Hematopoietic multipotent progenitor cell treated with erythropoietin and hydrocortisone succinate and interleukin-3 and kit ligand, for 15 days (in vitro differentiated cells): ENCODE data around the gene GNAI1.

Source experiments
- DNase-seq: peaks from one replicate; pipeline ENCODE4 v3.0.0-alpha.2; 2015; ENCODE audit warnings: low spot score

GNAI1 gene

DNA sequence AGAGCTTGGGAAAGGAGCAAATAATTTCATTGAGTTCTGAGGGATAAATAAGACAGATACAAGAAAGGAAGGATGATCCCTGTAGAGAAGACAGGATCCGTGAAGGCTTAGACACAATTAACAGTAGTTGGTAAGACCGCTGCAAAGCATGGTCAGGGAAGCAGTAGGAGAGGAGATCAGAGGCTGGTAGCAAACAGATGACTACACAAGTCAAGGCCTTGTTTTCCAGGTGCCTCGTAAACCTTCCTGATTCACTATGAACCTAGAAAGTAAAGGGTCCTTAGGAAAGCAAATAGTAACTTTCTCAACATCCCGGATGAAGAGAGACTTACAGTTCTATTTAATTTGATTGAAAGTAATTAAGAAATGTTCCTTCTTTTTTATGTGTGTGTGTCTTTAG, 118.6 kb downstream of the GNAI1 start:
- DNase-seq = no peak

DNA sequence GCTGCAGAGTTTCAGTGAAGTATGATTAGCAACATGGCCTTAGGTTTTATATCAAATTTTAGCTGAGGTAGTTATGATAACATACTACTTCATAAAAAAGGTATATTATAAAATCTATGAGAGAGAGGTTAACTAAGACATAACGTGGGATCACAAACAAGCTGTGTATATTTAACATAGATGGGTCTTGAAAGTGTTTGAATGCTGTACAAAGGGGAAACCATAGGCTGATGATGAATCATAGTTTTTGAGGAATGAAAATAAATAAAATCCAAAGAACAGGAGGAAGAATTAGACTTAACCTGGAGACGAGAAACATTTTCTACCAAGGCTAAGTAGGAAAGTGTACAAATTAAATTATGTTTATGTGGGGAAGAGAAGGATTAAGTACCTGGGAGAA, 119.0 kb downstream of the GNAI1 start:
- no peak for DNase-seq

DNA sequence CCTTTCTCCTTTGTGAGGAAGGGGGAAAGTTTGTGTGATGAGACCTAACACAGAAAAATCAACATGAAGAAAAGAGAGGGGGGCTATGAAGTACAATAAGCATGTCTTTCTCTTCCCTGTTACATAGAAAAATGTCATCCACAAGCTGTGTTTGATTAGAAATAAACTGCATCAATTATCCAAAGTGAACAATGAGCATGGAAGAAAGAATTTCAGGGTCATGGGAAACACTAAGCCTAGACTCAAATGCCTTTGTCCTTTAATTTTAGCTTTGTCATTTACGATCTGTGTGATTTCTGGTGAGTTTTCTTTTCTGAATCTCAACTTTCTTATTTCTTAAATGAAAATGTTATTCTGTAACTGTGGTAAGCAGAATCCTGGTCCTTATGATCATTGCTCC, 121.0 kb downstream of the GNAI1 start:
- no peak for DNase-seq

DNA sequence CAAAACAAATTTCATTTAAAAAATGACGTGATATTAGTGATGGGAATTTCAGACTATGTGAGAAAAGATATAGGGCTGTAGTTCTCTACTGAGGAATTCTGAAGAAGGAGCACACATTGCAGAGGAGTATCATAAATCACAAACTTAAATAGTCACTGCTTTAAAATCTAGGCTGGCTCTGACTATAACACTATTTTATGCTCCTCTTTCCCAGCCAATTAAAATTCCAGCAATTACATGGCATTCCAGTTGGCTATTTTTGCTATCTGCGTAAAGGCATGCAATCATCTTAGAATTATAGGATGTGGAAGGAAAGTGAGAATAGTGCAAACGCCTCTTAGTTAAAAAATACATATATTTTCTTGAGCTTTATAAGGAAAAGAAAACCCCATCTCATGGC, 123.1 kb downstream of the GNAI1 start:
- DNase-seq = no peak

DNA sequence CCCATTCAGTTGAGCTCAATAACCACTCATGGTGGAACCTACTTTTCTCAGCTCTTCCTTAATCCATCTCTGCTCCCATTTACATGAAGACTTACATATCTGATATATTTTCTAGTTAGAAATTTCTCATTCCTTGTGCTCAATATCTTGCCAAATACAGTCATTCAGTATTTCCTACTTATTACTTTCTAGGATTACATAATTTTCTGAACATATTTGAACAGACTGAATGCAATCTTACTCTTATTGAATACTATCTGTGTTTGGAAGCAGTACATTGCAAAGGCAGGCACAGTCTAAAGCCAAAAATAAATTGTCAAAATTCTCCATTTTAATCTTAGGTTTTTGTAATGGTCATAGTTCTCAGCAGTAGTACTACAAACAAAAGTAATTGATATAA, 126.0 kb downstream of the GNAI1 start:
- DNase-seq = no peak

DNA sequence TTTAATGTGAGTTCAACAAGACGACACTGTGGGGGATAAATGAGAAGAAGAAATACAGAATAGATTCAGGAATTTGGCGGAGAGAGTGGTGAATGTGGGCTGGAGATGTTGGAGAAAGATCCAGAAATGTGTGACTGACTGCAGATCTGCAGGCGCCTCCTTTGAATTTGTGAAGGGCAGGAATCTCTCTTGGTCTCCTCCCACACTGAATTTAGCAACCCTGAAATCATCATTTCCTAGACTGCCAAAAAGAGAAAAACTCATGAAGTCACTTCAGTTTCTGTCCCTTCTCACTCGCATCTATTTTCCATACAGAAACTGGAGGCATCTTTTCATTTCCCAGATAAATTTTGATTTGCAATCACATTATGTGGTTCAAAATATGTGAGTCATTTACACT, 128.7 kb downstream of the GNAI1 start:
- DNase-seq = no peak

DNA sequence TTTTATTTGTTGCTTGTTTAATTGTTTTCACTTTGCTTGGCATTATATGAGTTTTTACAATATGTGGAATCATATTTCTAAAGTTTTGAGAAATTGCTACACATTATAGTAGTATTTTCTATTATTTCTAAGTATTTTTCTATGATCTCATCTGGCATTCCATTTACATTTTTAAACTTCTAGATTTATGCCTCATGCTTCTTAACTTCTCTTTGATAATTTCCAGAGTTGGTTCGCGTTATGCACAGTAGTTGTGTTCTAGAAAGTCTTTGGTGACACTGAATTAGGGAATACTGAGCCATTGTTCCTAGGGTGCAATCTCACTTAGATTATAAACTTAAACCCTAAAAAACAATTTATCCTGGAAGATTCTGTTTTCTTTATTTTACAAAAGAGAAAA, 129.2 kb downstream of the GNAI1 start:
- DNase-seq = no peak

DNA sequence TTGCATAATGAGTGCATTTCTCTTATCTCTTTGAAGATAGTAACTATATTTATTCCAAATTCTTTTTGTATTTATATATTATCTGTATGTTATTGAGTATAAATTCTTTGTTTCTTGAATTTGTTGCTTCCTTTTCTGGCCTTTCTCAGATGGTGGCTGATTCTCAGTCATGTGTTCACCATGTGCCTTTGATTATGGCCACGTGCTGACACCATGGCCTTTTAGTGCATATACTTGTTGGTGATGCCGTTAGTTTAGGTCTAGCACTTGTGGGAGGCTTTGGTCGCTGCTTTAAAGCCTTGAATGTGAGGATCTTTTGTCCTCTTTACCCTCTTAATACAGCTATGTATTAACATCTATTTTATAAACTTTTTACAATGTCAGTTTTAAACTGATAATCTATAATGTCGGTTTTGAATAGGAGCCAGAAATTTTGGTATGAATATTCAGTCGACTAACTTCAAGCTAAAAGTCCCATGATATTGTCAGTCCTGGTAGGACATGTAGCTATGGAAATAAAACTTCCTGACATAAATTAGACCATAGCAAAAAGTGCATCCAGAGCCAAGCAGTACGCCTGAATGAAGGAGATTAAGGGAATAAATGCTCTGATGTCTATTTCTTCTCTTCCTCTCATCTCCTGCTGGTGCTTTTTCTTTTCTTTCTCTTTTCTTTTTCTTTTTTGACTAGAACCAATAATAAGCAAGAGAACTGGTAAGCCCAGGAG, 130.3 kb downstream of the GNAI1 start:
- no peak for DNase-seq

DNA sequence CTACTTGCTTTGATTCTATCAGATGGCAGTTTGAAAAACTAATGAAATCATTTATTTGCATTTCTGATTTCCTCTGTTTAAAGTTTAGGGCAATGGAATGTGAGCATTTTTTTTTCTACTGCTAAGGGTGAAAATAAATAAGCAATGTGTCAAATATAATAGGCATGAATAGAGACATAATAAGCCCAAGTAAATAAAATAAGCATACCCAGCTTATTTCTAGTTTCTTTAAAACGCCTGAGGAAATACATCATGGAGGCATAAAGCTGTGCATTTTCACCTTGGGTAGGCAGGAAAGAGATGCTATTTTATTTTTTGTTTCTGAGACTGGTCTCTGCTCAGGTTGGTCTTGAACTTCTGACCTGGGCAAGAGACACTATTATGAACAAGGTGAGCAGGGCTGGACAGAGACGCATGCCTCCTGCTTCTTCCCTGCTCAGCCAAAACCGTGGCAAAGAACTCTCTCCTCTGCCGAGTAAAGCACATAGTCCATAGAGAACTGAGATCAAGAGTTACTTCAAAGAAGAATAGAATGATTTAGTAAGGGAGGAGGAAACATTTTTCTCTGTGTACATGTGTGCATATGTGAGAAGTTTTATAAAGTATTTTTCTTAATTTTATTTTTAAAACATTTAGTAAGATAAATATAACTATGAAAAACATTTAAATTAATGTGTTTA, 138.1 kb downstream of the GNAI1 start:
- DNase-seq = no peak

DNA sequence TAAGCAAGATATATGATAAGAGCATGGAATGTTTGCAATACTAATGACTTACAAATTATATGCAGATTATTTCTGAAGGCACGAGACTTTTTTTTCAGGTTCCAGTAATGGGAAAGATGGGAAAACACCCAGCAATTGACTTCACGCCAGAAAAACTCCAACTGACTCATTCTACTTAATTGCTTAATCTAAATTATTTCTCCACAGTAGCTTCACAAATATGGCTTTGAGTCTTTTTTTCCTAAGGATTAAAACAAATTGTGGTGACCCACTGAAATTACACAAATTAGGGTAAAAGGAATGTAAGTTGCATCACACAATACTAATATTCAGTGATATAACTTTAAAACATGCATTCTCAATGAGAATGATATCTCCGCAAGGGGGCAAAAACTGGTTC, 138.7 kb downstream of the GNAI1 start:
- DNase-seq = no peak

DNA sequence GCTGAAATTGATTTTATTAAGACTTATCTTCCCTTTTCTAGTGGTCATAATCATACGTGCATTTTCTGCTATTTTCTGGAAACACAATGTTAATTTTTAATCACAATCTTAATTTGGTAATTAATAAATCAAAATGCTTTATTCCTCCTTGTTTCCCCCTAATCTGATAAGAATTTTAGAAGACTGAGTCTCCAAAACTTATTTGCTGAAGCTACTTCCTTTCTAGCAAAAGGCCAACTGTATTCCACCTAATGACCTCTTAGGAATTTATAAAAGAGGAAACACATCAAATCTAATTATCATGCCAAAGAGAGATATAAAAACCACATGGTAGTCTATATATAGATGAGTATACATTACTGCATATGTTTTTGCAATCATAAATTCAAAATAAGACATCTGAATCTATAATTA, 140.6 kb downstream of the GNAI1 start:
- DNase-seq = no peak
